Measurements from ENCODE around the gene XAGE3.
"Not testable (repeated sequence)": the region's sequence is repeated elsewhere in the genome, so short reads cannot be mapped to it uniquely, and the experiment has no call there.

Gene XAGE3, protein sequence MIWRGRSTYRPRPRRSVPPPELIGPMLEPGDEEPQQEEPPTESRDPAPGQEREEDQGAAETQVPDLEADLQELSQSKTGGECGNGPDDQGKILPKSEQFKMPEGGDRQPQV

DNA sequence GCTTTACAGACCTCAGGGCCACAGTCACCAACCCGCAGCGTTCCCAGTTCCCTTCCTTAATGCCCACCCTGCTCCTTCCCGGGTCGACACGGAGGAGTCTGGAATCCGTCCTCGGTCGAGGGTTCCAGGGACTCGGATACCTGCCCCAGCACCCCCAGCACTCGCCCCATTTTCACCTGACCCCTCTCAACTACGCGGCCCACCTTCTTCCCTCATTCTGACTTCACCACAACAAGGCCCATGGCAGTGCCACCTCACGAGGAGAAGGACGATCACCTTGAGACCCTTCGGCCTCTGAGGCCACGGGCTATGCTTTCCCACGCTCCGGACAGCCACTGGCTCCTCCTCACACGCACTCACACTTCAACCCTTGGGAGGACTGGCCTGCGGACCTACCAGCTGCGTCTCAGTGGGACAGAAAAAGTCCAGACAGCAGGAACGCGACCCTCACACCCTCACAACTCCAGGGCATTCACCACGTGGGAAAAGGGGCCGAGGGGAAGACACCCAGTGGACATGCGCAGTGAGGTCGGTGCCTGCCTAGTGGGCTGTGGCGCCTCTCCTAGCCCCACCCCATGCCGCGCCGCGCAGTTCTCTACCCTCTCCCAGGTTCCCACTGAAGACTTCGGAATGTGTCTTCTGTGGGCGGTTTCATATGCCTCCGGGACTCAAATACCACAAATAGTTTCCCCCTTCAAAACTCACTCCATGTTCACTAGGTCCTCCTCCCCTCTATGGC is at the start of gene XAGE3:
Gene XAGE3, minus strand, starts transcription at position 474 of the 739 bp plus-strand sequence. CDS start 950 bp downstream, outside the sequence.
- Histone ChIP-seq H3K9ac (ENCODE audit: low read depth, low read length) (no peak within 1 kb of the TSS), H3K4me1 (ENCODE audit: control insufficient read depth, insufficient read depth, low read length) (no peaks in the 10 kb centered on the region), H3K4me3 (ENCODE audit: low read depth, low read length) (no peak within 1 kb of the TSS), H3K9me3 (ENCODE audit: control insufficient read depth, insufficient read depth, low read length) (peaks cover 8% of the 10 kb centered on the region; the same call in 1 of the 2 replicates), H3K36me3 (ENCODE audit: control insufficient read depth, insufficient read depth, low read length) (no peaks in the 10 kb centered on the region), H3K27me3 (ENCODE audit: control insufficient read depth, insufficient read depth, low read length) (no peaks in the 10 kb centered on the region), H3K27ac (ENCODE audit: low read depth, low read length) (no peak within 1 kb of the TSS)

DNA sequence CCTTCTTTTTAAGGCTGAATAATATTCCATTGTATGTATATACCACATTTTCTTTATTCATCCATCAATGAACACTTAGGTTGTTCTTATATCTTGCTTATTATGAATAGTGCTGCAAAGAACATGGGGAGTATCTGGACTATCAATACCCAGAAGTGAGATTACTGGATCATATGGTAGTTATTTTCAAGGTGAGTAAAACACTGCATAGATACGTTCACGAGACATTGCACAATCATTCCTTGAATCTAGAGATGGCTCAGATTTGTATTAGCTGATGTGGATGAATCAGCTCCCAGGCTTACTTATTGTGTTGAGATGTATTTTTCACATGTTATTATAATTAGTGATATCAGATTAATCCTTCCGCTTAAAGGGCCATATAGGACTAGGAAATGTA is 46.8 kb upstream of the XAGE3 start:
- H3K4me3 ChIP-seq (ENCODE audit: low read depth, low read length); H3K27me3 ChIP-seq (ENCODE audit: control insufficient read depth, insufficient read depth, low read length); H3K9me3 ChIP-seq (ENCODE audit: control insufficient read depth, insufficient read depth, low read length); H3K9ac ChIP-seq (ENCODE audit: low read depth, low read length); H3K27ac ChIP-seq (ENCODE audit: low read depth, low read length); H3K4me1 ChIP-seq (ENCODE audit: control insufficient read depth, insufficient read depth, low read length); H3K36me3 ChIP-seq (ENCODE audit: control insufficient read depth, insufficient read depth, low read length): not testable (repeated sequence)

DNA sequence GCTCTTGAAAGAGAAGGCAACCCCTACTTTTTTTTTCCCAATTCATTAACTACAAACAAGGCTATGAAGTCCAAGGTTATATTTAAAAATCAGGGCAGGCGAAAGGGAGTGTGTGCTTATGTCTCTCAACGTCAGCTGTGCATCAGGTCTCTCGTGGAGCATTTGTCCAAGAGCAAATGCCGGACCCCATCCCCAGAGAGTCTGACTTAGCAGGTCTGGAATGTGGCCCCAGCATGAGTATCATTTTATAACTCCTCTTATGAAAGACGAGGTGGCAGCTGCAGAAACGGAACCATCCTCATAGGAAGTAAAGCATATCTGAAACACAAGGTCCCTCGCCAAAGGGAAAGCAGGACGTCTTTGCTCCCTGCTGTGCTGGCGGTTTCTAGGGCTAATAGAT is 45.8 kb upstream of the XAGE3 start:
- not testable (repeated sequence) for H3K27me3 ChIP-seq (ENCODE audit: control insufficient read depth, insufficient read depth, low read length); H3K4me3 ChIP-seq (ENCODE audit: low read depth, low read length); H3K9me3 ChIP-seq (ENCODE audit: control insufficient read depth, insufficient read depth, low read length); H3K4me1 ChIP-seq (ENCODE audit: control insufficient read depth, insufficient read depth, low read length); H3K27ac ChIP-seq (ENCODE audit: low read depth, low read length); H3K36me3 ChIP-seq (ENCODE audit: control insufficient read depth, insufficient read depth, low read length); H3K9ac ChIP-seq (ENCODE audit: low read depth, low read length)

DNA sequence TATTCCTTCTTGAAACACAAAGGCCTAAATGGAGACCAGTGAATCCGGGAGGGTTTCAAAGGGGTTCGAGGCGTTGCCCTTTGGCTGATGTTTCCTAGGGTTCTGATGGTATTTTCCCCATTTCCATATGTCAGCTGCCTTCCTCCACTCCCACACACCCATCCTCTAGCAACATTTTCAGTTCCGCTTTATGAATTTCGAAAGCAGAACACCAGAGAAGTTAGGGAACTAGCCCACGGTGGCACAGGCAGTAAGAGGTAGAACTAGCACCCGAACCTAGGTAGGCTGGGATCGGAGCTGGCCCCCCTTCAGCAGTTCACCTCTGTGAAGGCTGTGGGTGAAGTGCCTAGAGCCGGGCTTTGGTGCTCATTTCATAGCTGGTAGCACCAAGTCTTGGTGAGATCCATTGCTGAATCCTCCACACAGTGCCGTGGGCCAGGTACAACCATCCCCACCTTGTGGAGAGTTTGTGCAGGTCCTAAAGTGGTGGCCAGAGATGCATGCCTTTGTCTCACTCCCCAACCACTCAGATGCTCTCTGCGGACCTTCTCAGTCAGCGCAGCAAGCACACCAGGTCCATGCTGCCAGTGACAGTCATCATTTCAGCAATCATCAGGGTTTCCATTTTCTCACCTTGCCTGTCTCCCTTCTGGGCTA is 41.6 kb upstream of the XAGE3 start:
- H3K4me3 ChIP-seq (ENCODE audit: low read depth, low read length); H3K27me3 ChIP-seq (ENCODE audit: control insufficient read depth, insufficient read depth, low read length); H3K4me1 ChIP-seq (ENCODE audit: control insufficient read depth, insufficient read depth, low read length); H3K9me3 ChIP-seq (ENCODE audit: control insufficient read depth, insufficient read depth, low read length); H3K9ac ChIP-seq (ENCODE audit: low read depth, low read length); H3K27ac ChIP-seq (ENCODE audit: low read depth, low read length); H3K36me3 ChIP-seq (ENCODE audit: control insufficient read depth, insufficient read depth, low read length): not testable (repeated sequence)

DNA sequence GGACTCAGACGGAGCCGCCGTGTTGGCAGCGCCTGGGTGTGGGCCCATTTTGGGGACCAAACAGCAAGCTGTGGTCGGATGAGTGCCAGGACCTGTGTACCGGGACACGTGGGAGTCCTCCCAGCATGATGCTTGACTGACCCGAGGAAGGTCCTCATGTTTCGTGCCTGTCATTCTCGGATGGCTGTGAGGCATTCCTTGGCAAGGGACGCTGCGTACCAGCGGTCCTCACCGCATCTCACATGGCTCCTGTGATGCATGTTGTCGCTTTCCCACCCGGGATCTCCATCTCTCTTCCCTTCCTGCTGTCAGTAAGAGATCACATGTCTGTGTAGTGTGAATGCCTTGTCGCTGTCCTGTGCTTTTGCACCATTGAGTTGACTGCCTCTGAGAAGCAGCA is 40.0 kb upstream of the XAGE3 start:
- not testable (repeated sequence) for H3K4me1 ChIP-seq (ENCODE audit: control insufficient read depth, insufficient read depth, low read length); H3K9ac ChIP-seq (ENCODE audit: low read depth, low read length); H3K4me3 ChIP-seq (ENCODE audit: low read depth, low read length); H3K27ac ChIP-seq (ENCODE audit: low read depth, low read length); H3K27me3 ChIP-seq (ENCODE audit: control insufficient read depth, insufficient read depth, low read length); H3K36me3 ChIP-seq (ENCODE audit: control insufficient read depth, insufficient read depth, low read length); H3K9me3 ChIP-seq (ENCODE audit: control insufficient read depth, insufficient read depth, low read length)

DNA sequence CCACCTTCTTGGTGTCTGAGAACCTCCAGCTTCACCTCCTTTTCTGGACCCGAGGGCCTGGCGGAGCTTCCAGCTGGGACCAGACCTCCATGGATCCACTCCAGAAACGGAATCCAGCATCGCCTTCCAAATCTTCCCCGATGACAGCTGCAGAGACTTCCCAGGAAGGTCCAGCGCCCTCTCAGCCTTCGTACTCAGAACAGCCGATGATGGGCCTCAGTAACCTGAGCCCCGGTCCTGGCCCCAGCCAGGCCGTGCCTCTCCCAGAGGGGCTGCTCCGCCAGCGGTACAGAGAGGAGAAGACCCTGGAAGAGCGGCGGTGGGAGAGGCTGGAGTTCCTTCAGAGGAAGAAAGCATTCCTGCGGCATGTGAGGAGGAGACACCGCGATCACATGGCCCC is 39.3 kb upstream of the XAGE3 start:
- H3K4me3 ChIP-seq (ENCODE audit: low read depth, low read length); H3K27me3 ChIP-seq (ENCODE audit: control insufficient read depth, insufficient read depth, low read length); H3K27ac ChIP-seq (ENCODE audit: low read depth, low read length); H3K36me3 ChIP-seq (ENCODE audit: control insufficient read depth, insufficient read depth, low read length); H3K9ac ChIP-seq (ENCODE audit: low read depth, low read length); H3K9me3 ChIP-seq (ENCODE audit: control insufficient read depth, insufficient read depth, low read length); H3K4me1 ChIP-seq (ENCODE audit: control insufficient read depth, insufficient read depth, low read length): not testable (repeated sequence)

DNA sequence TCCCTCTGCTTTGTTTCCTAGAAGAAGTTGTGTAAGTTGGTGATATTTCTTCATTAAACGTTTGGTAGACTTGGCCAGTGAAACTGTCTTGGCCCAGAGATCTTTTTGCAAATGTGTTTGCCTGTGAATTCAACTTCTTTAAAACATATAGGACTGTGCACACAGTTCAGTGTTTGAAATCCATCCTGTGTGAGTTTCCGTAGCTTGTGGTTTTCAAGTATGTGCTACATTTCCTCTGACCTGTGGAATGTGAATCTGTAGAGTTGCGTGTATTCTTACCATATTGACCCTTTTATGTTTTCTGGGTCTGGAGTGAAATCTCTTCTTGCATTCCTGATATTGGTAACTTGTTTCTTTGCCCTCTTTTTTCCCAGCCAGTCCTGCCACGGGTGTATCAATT is 38.2 kb upstream of the XAGE3 start:
- not testable (repeated sequence) for H3K4me1 ChIP-seq (ENCODE audit: control insufficient read depth, insufficient read depth, low read length); H3K9me3 ChIP-seq (ENCODE audit: control insufficient read depth, insufficient read depth, low read length); H3K27ac ChIP-seq (ENCODE audit: low read depth, low read length); H3K36me3 ChIP-seq (ENCODE audit: control insufficient read depth, insufficient read depth, low read length); H3K27me3 ChIP-seq (ENCODE audit: control insufficient read depth, insufficient read depth, low read length); H3K9ac ChIP-seq (ENCODE audit: low read depth, low read length); H3K4me3 ChIP-seq (ENCODE audit: low read depth, low read length)

DNA sequence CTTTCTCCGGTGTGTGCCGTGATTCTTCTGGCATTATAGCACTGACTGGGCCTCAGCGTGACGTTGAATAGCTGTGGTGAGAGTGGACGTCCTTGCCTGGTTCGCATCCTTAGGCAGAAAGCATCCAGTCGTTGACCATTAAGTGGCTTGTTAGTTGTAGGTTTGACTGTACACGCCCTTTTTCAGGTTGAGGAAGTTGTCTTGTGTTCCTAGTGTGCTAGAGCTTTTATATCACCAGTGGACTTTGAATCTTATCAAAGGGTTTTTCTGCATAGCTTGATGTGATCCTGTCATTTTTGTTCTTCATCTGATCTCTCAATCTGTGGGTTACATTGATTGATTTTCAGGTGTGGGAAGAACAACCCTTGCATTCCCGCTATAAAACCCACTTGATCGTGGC is 37.6 kb upstream of the XAGE3 start:
- not testable (repeated sequence) for H3K4me1 ChIP-seq (ENCODE audit: control insufficient read depth, insufficient read depth, low read length); H3K4me3 ChIP-seq (ENCODE audit: low read depth, low read length); H3K9ac ChIP-seq (ENCODE audit: low read depth, low read length); H3K36me3 ChIP-seq (ENCODE audit: control insufficient read depth, insufficient read depth, low read length); H3K27ac ChIP-seq (ENCODE audit: low read depth, low read length); H3K9me3 ChIP-seq (ENCODE audit: control insufficient read depth, insufficient read depth, low read length); H3K27me3 ChIP-seq (ENCODE audit: control insufficient read depth, insufficient read depth, low read length)

DNA sequence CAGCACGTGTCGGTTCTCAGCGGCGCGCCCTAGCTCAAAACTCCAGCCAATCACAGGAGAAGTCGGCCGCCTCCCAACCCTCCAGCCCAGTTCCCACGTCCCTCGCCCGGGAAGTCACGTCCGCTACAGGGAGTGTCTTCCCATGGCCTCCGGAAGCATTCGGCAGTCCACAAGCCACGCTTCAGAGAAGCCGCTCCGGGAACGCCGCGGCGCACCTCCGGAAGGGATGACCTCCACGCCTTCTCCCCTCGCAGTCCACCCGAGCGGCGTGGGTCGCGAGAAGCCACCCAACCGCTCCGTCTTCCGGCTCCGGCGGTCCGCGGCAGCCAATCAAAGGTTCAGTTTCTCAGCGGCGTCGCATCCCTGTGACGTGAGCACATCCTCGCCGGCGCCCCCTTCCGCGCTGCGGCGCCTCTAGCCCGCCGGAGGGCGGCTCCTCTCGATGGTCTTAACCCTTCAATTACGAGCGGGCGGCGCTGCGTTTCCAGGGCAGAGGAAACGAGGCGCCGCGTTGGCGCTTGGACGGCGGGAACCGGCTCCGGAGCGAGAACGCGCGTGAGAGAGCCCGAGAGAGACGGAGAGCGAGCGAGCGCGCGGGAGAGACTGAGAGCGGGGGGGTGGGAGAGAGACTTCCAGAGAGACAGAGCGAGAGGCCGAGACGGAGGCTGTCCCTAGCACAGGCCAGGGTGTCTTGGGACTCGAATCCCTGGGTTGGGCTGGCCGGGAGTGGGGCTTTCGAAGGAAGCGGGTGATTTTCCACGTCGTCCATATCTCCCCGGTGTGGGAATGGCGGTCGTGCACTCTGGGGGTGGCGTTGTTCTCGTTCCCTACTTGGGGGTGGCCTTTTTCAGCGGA is 29.2 kb upstream of the XAGE3 start, which contains the start of gene FAM156B:
Gene FAM156B, plus strand, starts transcription at position 476 of the 855 bp plus-strand sequence. CDS start 9,896 bp downstream, outside the sequence.
- not testable (repeated sequence) for H3K4me1 ChIP-seq (ENCODE audit: control insufficient read depth, insufficient read depth, low read length); H3K9ac ChIP-seq (ENCODE audit: low read depth, low read length); H3K36me3 ChIP-seq (ENCODE audit: control insufficient read depth, insufficient read depth, low read length); H3K9me3 ChIP-seq (ENCODE audit: control insufficient read depth, insufficient read depth, low read length); H3K4me3 ChIP-seq (ENCODE audit: low read depth, low read length); H3K27ac ChIP-seq (ENCODE audit: low read depth, low read length); H3K27me3 ChIP-seq (ENCODE audit: control insufficient read depth, insufficient read depth, low read length)

DNA sequence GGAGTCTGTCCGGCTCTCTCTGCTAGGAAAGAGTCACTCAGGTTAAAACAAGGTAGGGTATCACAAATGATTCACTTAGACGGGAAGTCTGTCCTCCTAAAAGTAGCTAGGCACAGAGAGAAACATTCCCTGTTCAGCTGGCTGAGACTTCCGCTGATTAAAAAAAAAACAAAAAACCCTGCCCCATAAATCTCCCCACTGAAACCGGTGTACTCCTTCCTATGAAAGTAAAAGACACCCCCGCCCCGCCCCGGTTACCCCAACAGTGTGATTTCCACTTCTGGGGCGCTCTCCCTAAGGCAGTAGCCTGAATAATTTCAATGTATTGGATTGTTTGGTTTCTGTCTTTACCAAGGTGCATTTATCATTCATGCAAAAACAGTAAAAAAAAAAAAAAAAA is 28.6 kb upstream of the XAGE3 start:
- H3K27me3 ChIP-seq (ENCODE audit: control insufficient read depth, insufficient read depth, low read length); H3K36me3 ChIP-seq (ENCODE audit: control insufficient read depth, insufficient read depth, low read length); H3K27ac ChIP-seq (ENCODE audit: low read depth, low read length); H3K4me1 ChIP-seq (ENCODE audit: control insufficient read depth, insufficient read depth, low read length); H3K4me3 ChIP-seq (ENCODE audit: low read depth, low read length); H3K9me3 ChIP-seq (ENCODE audit: control insufficient read depth, insufficient read depth, low read length); H3K9ac ChIP-seq (ENCODE audit: low read depth, low read length): not testable (repeated sequence)

DNA sequence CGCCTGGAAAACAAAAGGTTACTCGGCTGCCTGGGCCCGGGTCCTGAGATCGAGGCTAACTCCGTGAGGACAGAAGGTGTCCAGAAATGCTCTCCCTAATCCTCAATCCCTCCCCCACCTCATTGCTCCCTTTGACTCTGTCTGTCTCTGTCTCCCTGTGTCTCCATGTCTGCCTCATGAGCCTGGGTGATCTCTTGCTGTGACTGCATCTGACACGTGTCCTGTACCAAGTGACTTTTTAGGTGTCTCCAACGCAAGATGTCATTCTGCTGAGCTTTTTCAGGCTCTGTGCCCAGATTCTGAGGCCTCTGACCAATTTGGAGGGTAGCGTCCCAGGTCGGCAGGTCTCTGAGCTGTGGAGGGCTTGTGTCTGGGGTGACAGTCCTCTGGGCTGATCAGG is 20.2 kb upstream of the XAGE3 start:
- not testable (repeated sequence) for H3K4me1 ChIP-seq (ENCODE audit: control insufficient read depth, insufficient read depth, low read length); H3K36me3 ChIP-seq (ENCODE audit: control insufficient read depth, insufficient read depth, low read length); H3K27me3 ChIP-seq (ENCODE audit: control insufficient read depth, insufficient read depth, low read length); H3K4me3 ChIP-seq (ENCODE audit: low read depth, low read length); H3K9ac ChIP-seq (ENCODE audit: low read depth, low read length); H3K27ac ChIP-seq (ENCODE audit: low read depth, low read length); H3K9me3 ChIP-seq (ENCODE audit: control insufficient read depth, insufficient read depth, low read length)
